ENCODE measurements around the gene CHAD.

CHAD gene

GRCh38 chr17:50506298-50506697 lies 37.6 kb upstream of the CHAD start:
- Histone ChIP-seq H3K4me1 (ENCODE audit: insufficient read depth, low read length) (peaks cover 18% of the 10 kb centered on the region; the same call in 1 of the 2 replicates), H3K9ac (ENCODE audit: low read depth, low read length) (no peak overlapping the region), H3K36me3 (ENCODE audit: insufficient read depth, low read depth, low read length) (no peaks in the 10 kb centered on the region), H3K4me3 (ENCODE audit: low read length) (no peak overlapping the region), H3K9me3 (ENCODE audit: insufficient read depth, low read depth, low read length) (no peaks in the 10 kb centered on the region), H3K27me3 (ENCODE audit: insufficient read depth, low read length) (no peaks in the 10 kb centered on the region), H3K27ac (ENCODE audit: low read length) (no peak overlapping the region)

DNA sequence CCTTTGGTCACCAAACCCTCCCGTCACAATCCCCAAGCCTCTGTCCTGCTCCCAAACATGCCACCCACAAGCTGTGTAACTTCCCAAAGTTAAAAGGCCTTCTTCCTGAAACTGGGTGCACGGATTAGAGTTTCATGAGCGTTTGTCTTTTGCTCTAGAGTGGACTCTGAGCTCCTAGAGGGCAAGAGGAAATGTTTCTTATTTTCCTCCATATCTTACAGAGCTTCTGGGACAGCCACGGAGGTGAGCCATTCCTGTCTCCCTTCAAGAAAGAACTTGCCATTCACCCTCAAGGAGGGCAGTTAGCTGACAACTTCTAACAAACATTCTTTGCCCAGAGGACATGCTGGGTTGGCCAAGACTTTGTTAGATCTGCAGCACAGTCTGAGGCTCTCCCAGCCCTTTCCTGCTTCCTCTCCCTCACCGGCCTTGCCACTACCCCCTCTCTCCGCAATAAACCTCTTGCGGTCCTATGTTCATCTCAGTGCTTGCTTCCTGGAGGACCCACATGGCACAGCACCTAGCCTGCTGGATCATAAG lies 37.0 kb upstream of the CHAD start:
- Histone ChIP-seq H3K36me3 (ENCODE audit: insufficient read depth, low read depth, low read length) (no peaks in the 10 kb centered on the region), H3K9ac (ENCODE audit: low read depth, low read length) (no peak overlapping the region), H3K4me3 (ENCODE audit: low read length) (no peak overlapping the region), H3K27me3 (ENCODE audit: insufficient read depth, low read length) (no peaks in the 10 kb centered on the region), H3K4me1 (ENCODE audit: insufficient read depth, low read length) (peaks cover 18% of the 10 kb centered on the region; the same call in 1 of the 2 replicates), H3K9me3 (ENCODE audit: insufficient read depth, low read depth, low read length) (no peaks in the 10 kb centered on the region), H3K27ac (ENCODE audit: low read length) (no peak overlapping the region)

DNA sequence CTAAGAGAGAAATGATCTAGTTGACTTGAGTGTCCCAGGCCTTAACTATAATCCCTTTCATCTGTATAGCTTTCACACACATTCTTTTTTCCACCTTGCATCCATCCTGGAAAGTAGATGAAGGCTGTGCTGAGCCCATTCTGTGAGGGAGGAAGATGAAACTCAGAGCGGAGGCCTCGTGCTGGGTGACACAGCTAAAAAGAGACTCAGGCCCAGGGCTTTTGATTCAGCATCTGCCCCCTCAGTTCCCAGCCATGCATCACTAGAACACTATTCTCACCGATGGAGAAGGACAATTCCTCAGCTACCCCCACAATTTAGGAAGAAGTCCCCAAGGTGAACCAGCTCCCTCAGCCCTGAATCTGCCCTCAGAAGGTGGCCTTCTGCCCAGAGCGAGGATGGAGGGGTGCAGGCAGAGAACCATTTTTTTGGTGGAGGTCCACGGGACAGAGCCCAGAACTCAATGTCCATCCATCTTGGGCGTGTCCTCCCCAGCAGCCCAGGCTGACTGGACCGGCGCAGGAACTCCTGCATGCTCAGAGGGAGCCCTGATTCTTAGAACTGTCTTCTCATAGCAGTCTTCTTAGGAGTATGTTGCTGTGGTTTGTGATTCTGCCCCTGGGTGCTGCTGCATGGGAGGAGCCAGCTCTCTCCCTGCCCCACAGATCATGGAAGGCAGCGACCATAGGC lies 33.8 kb upstream of the CHAD start:
- H3K36me3 ChIP-seq (ENCODE audit: insufficient read depth, low read depth, low read length): no peaks in the 10 kb centered on the region
- H3K4me1 ChIP-seq (ENCODE audit: insufficient read depth, low read length): peaks cover 10% of the 10 kb centered on the region; the same call in 1 of the 2 replicates
- no peaks in the 10 kb centered on the region for H3K27me3 ChIP-seq (ENCODE audit: insufficient read depth, low read length)
- H3K4me3 ChIP-seq (ENCODE audit: low read length): no peak overlapping the region
- no peak overlapping the region for H3K27ac ChIP-seq (ENCODE audit: low read length)
- no peak overlapping the region for H3K9ac ChIP-seq (ENCODE audit: low read depth, low read length)
- no peaks in the 10 kb centered on the region for H3K9me3 ChIP-seq (ENCODE audit: insufficient read depth, low read depth, low read length)

GRCh38 chr17:50501054-50501453 lies 32.4 kb upstream of the CHAD start:
- H3K27me3 ChIP-seq (ENCODE audit: insufficient read depth, low read length): no peaks in the 10 kb centered on the region
- H3K27ac ChIP-seq (ENCODE audit: low read length): no peak overlapping the region
- no peaks in the 10 kb centered on the region for H3K9me3 ChIP-seq (ENCODE audit: insufficient read depth, low read depth, low read length)
- H3K9ac ChIP-seq (ENCODE audit: low read depth, low read length): no peak overlapping the region
- H3K36me3 ChIP-seq (ENCODE audit: insufficient read depth, low read depth, low read length): no peaks in the 10 kb centered on the region
- peaks cover 10% of the 10 kb centered on the region; the same call in 1 of the 2 replicates for H3K4me1 ChIP-seq (ENCODE audit: insufficient read depth, low read length)
- H3K4me3 ChIP-seq (ENCODE audit: low read length): no peak overlapping the region

- H3K4me1 ChIP-seq (ENCODE audit: insufficient read depth, low read length): peaks cover 10% of the 10 kb centered on the region; the same call in 1 of the 2 replicates
- no peak overlapping the region for H3K4me3 ChIP-seq (ENCODE audit: low read length)
- H3K9ac ChIP-seq (ENCODE audit: low read depth, low read length): no peak overlapping the region
- no peaks in the 10 kb centered on the region for H3K9me3 ChIP-seq (ENCODE audit: insufficient read depth, low read depth, low read length)
- H3K27ac ChIP-seq (ENCODE audit: low read length): no peak overlapping the region
- no peaks in the 10 kb centered on the region for H3K27me3 ChIP-seq (ENCODE audit: insufficient read depth, low read length)
- no peaks in the 10 kb centered on the region for H3K36me3 ChIP-seq (ENCODE audit: insufficient read depth, low read depth, low read length)
Observed at GRCh38 chr17:50499721-50500120, 31.0 kb upstream of the CHAD start.

DNA sequence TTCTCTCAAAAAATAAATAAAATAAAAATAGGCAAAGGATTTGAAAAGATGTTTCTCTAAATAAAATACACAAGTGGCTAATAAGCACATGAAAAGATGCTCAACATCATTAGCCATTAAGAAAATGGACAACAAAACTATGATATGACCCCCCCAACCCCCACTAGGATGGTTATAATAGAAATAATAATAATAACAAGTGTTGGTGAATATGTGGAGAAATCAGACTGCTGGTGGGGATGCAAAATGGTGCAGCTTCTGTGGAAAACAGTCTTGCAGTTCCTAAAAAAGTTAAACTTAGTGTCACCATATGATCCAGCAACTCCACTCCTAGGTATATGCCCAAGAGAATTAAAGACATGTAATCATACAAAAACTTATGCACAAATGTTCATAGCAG lies 30.6 kb upstream of the CHAD start:
- H3K27ac ChIP-seq (ENCODE audit: low read length): no peak overlapping the region
- no peaks in the 10 kb centered on the region for H3K36me3 ChIP-seq (ENCODE audit: insufficient read depth, low read depth, low read length)
- H3K4me1 ChIP-seq (ENCODE audit: insufficient read depth, low read length): peaks cover 10% of the 10 kb centered on the region; the same call in 1 of the 2 replicates
- H3K9ac ChIP-seq (ENCODE audit: low read depth, low read length): no peak overlapping the region
- no peaks in the 10 kb centered on the region for H3K9me3 ChIP-seq (ENCODE audit: insufficient read depth, low read depth, low read length)
- no peaks in the 10 kb centered on the region for H3K27me3 ChIP-seq (ENCODE audit: insufficient read depth, low read length)
- H3K4me3 ChIP-seq (ENCODE audit: low read length): no peak overlapping the region

GRCh38 chr17:50498021-50498874 lies 29.6 kb upstream of the CHAD start:
- Histone ChIP-seq H3K4me3 (ENCODE audit: low read length) (no peak overlapping the region), H3K27me3 (ENCODE audit: insufficient read depth, low read length) (no peaks in the 10 kb centered on the region), H3K4me1 (ENCODE audit: insufficient read depth, low read length) (peaks cover under 1% of the 10 kb centered on the region; the same call in 1 of the 2 replicates), H3K27ac (ENCODE audit: low read length) (no peak overlapping the region), H3K9ac (ENCODE audit: low read depth, low read length) (no peak overlapping the region), H3K9me3 (ENCODE audit: insufficient read depth, low read depth, low read length) (no peaks in the 10 kb centered on the region), H3K36me3 (ENCODE audit: insufficient read depth, low read depth, low read length) (no peaks in the 10 kb centered on the region)

DNA sequence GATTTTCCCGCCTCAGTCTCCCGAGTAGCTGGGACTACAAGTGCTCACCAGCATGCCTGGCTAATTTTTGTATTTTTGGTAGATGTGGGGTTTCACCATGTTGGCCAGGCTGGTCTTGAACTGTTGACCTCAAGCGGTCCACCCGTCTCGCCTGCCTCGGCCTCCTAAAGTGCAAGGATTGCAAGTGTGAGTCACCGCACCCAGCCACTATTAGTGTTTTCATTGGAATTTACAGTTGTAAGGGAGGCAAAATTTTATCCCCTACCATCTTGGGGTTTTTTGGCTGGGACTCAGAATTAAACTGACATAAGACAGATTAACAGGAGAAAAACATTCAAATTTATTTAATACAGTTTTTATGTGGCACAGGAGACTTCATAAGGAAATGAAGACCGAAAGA lies 27.2 kb upstream of the CHAD start:
- no peaks in the 10 kb centered on the region for H3K36me3 ChIP-seq (ENCODE audit: insufficient read depth, low read depth, low read length)
- no peak overlapping the region for H3K27ac ChIP-seq (ENCODE audit: low read length)
- H3K4me3 ChIP-seq (ENCODE audit: low read length): no peak overlapping the region
- no peaks in the 10 kb centered on the region for H3K4me1 ChIP-seq (ENCODE audit: insufficient read depth, low read length)
- H3K9ac ChIP-seq (ENCODE audit: low read depth, low read length): no peak overlapping the region
- H3K9me3 ChIP-seq (ENCODE audit: insufficient read depth, low read depth, low read length): no peaks in the 10 kb centered on the region
- no peaks in the 10 kb centered on the region for H3K27me3 ChIP-seq (ENCODE audit: insufficient read depth, low read length)

DNA sequence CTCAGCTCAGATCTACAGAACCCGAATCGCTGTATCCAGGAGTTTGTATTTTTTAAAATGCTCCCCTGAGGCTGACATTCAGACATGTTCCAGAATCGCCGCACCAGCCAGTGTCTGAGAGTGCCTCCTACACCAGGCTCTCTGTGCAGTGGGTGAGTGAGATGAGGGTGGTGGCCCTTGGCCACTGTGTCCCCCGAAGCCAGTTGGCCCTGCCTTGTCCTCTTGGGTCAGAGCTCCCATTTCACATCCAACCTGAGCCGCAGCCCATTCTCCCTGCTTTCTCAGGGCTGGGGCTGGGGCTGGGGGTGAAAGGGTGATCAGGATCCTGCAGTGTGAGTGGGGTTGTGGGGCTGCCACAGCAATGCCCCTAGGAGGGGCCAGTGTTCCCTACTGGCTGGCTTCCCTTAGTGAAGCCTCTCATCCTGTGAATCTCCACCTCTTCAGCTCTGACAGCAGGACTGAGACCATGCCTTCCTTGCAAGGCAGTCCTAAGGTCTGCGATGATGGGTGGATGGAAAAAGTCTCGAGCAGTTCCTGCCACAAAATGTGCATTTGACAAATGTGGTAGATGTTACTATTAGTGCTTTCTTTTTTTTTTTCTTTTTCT lies 26.6 kb upstream of the CHAD start:
- Histone ChIP-seq H3K4me1 (ENCODE audit: insufficient read depth, low read length) (no peaks in the 10 kb centered on the region), H3K27ac (ENCODE audit: low read length) (no peak overlapping the region), H3K4me3 (ENCODE audit: low read length) (no peak overlapping the region), H3K36me3 (ENCODE audit: insufficient read depth, low read depth, low read length) (no peaks in the 10 kb centered on the region), H3K9me3 (ENCODE audit: insufficient read depth, low read depth, low read length) (no peaks in the 10 kb centered on the region), H3K27me3 (ENCODE audit: insufficient read depth, low read length) (no peaks in the 10 kb centered on the region), H3K9ac (ENCODE audit: low read depth, low read length) (no peak overlapping the region)

- no peaks in the 10 kb centered on the region for H3K9me3 ChIP-seq (ENCODE audit: insufficient read depth, low read depth, low read length)
- no peaks in the 10 kb centered on the region for H3K36me3 ChIP-seq (ENCODE audit: insufficient read depth, low read depth, low read length)
- H3K9ac ChIP-seq (ENCODE audit: low read depth, low read length): no peak overlapping the region
- no peak overlapping the region for H3K27ac ChIP-seq (ENCODE audit: low read length)
- no peak overlapping the region for H3K4me3 ChIP-seq (ENCODE audit: low read length)
- no peaks in the 10 kb centered on the region for H3K27me3 ChIP-seq (ENCODE audit: insufficient read depth, low read length)
- no peaks in the 10 kb centered on the region; the same call in 1 of the 2 replicates for H3K4me1 ChIP-seq (ENCODE audit: insufficient read depth, low read length)
Observed at GRCh38 chr17:50493744-50494143, 25.1 kb upstream of the CHAD start.

GRCh38 chr17:50492214-50492613 lies 23.5 kb upstream of the CHAD start:
- no peaks in the 10 kb centered on the region for H3K36me3 ChIP-seq (ENCODE audit: insufficient read depth, low read depth, low read length)
- no peaks in the 10 kb centered on the region; the same call in 1 of the 2 replicates for H3K4me1 ChIP-seq (ENCODE audit: insufficient read depth, low read length)
- no peak overlapping the region for H3K4me3 ChIP-seq (ENCODE audit: low read length)
- H3K27ac ChIP-seq (ENCODE audit: low read length): no peak overlapping the region
- no peak overlapping the region for H3K9ac ChIP-seq (ENCODE audit: low read depth, low read length)
- no peaks in the 10 kb centered on the region for H3K27me3 ChIP-seq (ENCODE audit: insufficient read depth, low read length)
- no peaks in the 10 kb centered on the region for H3K9me3 ChIP-seq (ENCODE audit: insufficient read depth, low read depth, low read length)
